Measurements from ENCODE around the gene CAMK2B.

- no peak for TF ChIP-seq CTCF (IDR thresholded peaks at IDR 0.05; ENCODE audit: low read depth, low read length, poor library complexity, severe bottlenecking)
- TF ChIP-seq EZH2phosphoT487 (IDR thresholded peaks at IDR 0.05; ENCODE audit: borderline replicate concordance, low read length): no peak
These were observed 105.9 kb downstream of the CAMK2B start for GRCh38 chr7:44219371-44220045.
